Natural killer cell (primary cell): ENCODE measurements around the gene CAGE1. TPM values are rescaled to one million over a fixed set of nuclear protein-coding genes. Genes with fewer than 3 reads are reported as not detected.

ENCODE experiments used
- ATAC-seq, 3 donors: fragments of 150-1000 bp in 2 of 3; fragments of 200-7000 bp in 1 of 3; cut with Tn5 transposase; 1 replicate in 1 of 3; 2 replicates in 2 of 3; pipeline ENCODE4 v1.10.0; 2021; ENCODE audit warnings: mild to moderate bottlenecking in 2 of 3, moderate library complexity in 2 of 3
- DNase-seq, 2 donors: peaks; one replicate each; pipeline versions ENCODE4 v3.0.0 to v3.0.0-alpha.2; 2013 to 2021; ENCODE audit warnings: mixed read lengths in 1 of 2
- H3K27ac ChIP-seq: one replicate; pipeline ENCODE4 v1.5.1; 2013; ENCODE audit warnings: mild to moderate bottlenecking, low read length
- H3K27me3 ChIP-seq: one replicate; pipeline ENCODE4 v1.6.1; 2013; ENCODE audit warnings: low read length; ENCODE audit not compliant: control insufficient read depth, insufficient read depth
- H3K36me3 ChIP-seq: one replicate; pipeline ENCODE4 v1.6.1; 2013; ENCODE audit warnings: low read length; ENCODE audit not compliant: control insufficient read depth, insufficient read depth
- H3K4me1 ChIP-seq: one replicate; pipeline ENCODE4 v1.6.1; 2013; ENCODE audit warnings: low read length; ENCODE audit not compliant: control insufficient read depth, insufficient read depth
- H3K4me3 ChIP-seq: one replicate; pipeline ENCODE4 v1.5.1; 2013; ENCODE audit warnings: low read length
- H3K9me3 ChIP-seq: one replicate; pipeline ENCODE4 v1.6.1; 2013; ENCODE audit warnings: low read length; ENCODE audit not compliant: control insufficient read depth, insufficient read depth
- H3K27ac Mint-ChIP-seq, 2 donors: one replicate each; pipeline ENCODE4 v1.8.0; 2022; ENCODE audit warnings: mild to moderate bottlenecking in 2 of 2, mixed read lengths in 2 of 2, moderate library complexity in 1 of 2
- H3K27me3 Mint-ChIP-seq, 2 donors: one replicate each; pipeline ENCODE4 v1.8.0; 2022; ENCODE audit warnings: low read depth in 2 of 2, mixed read lengths in 2 of 2
- H3K36me3 Mint-ChIP-seq: one replicate; pipeline ENCODE4 v1.8.0; 2022; ENCODE audit warnings: mixed read lengths
- H3K4me1 Mint-ChIP-seq, 2 donors: one replicate each; pipeline ENCODE4 v1.8.0; 2022; ENCODE audit warnings: mixed read lengths in 2 of 2
- H3K4me3 Mint-ChIP-seq: one replicate; pipeline ENCODE4 v1.8.0; 2022; ENCODE audit warnings: mild to moderate bottlenecking, moderate library complexity, mixed read lengths
- H3K9me3 Mint-ChIP-seq, 2 donors: one replicate each; pipeline ENCODE4 v1.8.0; 2022; ENCODE audit warnings: mixed read lengths in 2 of 2
- WGBS: methylation state at CpG from one replicate; pipeline ENCODE4 v1.1.7; 2013; ENCODE audit warnings: missing lambda C conversion rate; ENCODE audit not compliant: insufficient coverage; 5-methylcytosine and 5-hydroxymethylcytosine counted together
- intact Hi-C: fragments of 100-400 bp; cut with micrococcal nuclease; formaldehyde crosslinking; loops from one replicate; pipeline ENCODE4 v1.14.2; 2022
- total RNA-seq, 4 donors: library from RNA; stranded (reverse); fragments of 120-200 nt in 1 of 4; gene quantifications; one replicate each; pipeline versions ENCODE4 v1.2.3 to v1.2.4, GENCODE V29; 2013 to 2022
- TF ChIP-seq, protein P1 (sequence below): fragments of 200-600 bp; IDR thresholded peaks from one replicate; pipeline ENCODE4 v1.8.0; 2022; ENCODE audit warnings: antibody characterized with exemption

CAGE1 gene
- total RNA-seq, 3 donors from 2014 or later (not counting 1 experiment from before 2014, with no cell fraction given), result 0.70 to 1.3 (median 1.1) TPM

DNA sequence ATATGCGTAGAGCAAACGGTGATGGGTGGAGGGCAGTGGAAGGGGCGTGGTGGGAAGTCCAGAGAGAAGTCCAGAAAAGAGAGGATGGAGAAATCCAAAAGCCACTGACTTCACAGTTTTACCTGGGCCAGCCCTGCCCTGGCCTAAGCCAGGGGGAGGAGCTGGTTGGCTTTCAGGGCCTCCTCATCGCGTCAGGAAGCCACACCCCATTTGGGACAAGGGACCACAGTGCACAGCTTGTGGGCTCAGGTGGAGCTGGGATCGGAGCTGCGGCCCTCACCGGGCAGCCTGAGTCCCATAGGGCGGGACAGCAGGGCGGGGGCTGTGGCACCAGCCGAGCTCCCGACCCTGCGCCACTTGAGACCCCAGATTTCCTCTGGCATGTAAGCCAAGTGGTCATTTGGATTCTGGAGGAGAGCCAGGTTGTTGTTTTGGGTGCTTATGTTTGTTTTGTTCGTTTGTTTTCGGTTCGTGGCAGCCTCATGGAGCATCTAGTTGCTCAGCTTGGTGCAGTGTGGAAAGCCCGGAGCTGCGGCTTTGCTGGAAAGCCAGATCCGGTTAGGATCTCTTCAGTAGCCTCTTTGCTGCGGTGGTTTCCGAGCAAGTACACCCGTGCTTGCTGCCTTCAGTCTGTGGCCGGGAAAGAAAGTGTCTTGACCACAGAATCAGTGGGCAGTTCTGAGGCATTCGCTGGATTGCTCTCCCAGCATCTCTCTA is 42.3 kb upstream of the CAGE1 start:
- H3K27me3 Mint-ChIP-seq, result peaks cover 0 to 24% of the 10 kb centered on the region in 2 donors
- ATAC-seq (no peak), DNase-seq (no peak)
- Histone ChIP-seq H3K36me3 (no peaks in the 10 kb centered on the region), H3K4me3 (no peak overlapping the region), H3K27me3 (no peaks in the 10 kb centered on the region), H3K27ac (no peak overlapping the region), H3K4me1 (no peaks in the 10 kb centered on the region), H3K9me3 (no peaks in the 10 kb centered on the region)
- no peaks in the 10 kb centered on the region for H3K36me3 Mint-ChIP-seq
- intact Hi-C loops, result no loop called here
- TF ChIP-seq, protein P1, sequence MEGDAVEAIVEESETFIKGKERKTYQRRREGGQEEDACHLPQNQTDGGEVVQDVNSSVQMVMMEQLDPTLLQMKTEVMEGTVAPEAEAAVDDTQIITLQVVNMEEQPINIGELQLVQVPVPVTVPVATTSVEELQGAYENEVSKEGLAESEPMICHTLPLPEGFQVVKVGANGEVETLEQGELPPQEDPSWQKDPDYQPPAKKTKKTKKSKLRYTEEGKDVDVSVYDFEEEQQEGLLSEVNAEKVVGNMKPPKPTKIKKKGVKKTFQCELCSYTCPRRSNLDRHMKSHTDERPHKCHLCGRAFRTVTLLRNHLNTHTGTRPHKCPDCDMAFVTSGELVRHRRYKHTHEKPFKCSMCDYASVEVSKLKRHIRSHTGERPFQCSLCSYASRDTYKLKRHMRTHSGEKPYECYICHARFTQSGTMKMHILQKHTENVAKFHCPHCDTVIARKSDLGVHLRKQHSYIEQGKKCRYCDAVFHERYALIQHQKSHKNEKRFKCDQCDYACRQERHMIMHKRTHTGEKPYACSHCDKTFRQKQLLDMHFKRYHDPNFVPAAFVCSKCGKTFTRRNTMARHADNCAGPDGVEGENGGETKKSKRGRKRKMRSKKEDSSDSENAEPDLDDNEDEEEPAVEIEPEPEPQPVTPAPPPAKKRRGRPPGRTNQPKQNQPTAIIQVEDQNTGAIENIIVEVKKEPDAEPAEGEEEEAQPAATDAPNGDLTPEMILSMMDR, result no peak
- H3K9me3 Mint-ChIP-seq, result no peaks in the 10 kb centered on the region
- H3K27ac Mint-ChIP-seq, result no peak overlapping the region
- WGBS, result 80% methylated on average over 24 of the region's 24 CpGs
- no peak overlapping the region for H3K4me3 Mint-ChIP-seq
- no peaks in the 10 kb centered on the region for H3K4me1 Mint-ChIP-seq

DNA sequence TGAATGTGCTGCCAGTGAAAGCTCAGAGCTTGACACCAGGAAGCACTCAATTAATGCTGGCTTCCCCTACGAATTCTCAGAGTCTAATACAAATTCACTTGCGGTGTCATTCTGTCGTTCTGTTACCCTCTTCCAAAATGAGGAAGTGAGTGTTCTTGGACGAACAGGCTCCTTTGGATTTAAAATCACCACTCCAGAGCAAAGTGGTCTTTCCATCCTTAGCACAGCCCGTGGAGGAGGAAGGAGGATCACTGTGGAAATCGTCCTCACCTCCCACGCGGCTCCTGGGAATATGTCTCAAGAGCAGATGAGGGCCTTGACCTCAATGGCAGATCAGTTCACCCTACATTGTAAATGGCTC is 41.8 kb upstream of the CAGE1 start:
- no peak overlapping the region for H3K4me3 Mint-ChIP-seq
- H3K27me3 ChIP-seq, result no peaks in the 10 kb centered on the region
- ATAC-seq (no peak), DNase-seq (no peak)
- peaks cover 0 to 24% of the 10 kb centered on the region in 2 donors for H3K27me3 Mint-ChIP-seq
- no peak overlapping the region for H3K27ac ChIP-seq
- no peaks in the 10 kb centered on the region for H3K4me1 Mint-ChIP-seq
- H3K27ac Mint-ChIP-seq, result no peak overlapping the region
- no peaks in the 10 kb centered on the region for H3K4me1 ChIP-seq
- H3K9me3 ChIP-seq, result no peaks in the 10 kb centered on the region
- no peak overlapping the region for H3K4me3 ChIP-seq
- no peaks in the 10 kb centered on the region for H3K36me3 ChIP-seq
- H3K36me3 Mint-ChIP-seq, result no peaks in the 10 kb centered on the region
- WGBS, result 33% methylated on average over 7 of the region's 8 CpGs
- intact Hi-C loops, result no loop called here
- no peaks in the 10 kb centered on the region for H3K9me3 Mint-ChIP-seq
- TF ChIP-seq, protein P1, result no peak

DNA sequence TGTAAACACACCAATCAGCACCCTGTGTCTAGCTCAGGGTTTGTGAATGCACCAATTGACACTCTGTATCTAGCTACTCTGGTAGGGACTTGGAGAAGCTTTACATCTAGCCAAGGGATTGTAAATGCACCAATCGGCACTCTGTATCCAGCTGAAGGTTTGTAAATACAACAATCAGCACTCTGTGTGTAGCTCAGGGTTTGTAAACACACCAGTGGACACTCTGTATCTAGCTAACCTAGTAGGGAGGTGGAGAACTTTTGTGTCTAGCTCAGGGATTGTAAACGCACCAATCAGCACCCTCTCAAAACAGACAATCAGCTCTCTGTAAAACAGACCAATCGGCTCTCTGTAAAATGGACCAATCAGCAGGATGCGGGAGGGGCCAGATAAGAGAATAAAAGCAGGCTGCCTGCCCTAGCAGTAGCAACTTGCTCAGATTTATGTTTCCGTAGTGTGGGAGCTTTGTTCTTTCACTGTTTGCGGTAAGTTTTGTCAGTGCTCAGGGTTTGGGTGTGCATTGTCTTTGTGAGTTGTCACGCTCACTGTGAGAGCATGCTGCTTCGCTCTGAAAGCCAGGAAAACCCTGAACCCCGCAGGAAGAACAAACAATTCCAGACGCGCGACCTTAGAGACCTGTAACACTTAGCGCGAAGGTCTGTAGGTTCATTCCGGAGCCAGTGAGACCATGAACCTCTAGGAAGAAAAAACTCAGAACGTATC is 37.1 kb upstream of the CAGE1 start:
- Histone ChIP-seq H3K27ac (no peak overlapping the region), H3K9me3 (no peaks in the 10 kb centered on the region), H3K4me1 (no peaks in the 10 kb centered on the region), H3K36me3 (no peaks in the 10 kb centered on the region), H3K4me3 (no peak overlapping the region), H3K27me3 (no peaks in the 10 kb centered on the region)
- TF ChIP-seq, protein P1, result no peak
- Mint-ChIP-seq H3K27ac (no peak overlapping the region), H3K27me3 (peaks cover 0 to 12% of the 10 kb centered on the region in 2 donors), H3K9me3 (no peaks in the 10 kb centered on the region), H3K4me3 (no peak overlapping the region), H3K4me1 (no peaks in the 10 kb centered on the region), H3K36me3 (no peaks in the 10 kb centered on the region)
- DNase-seq, result no peak
- 87% methylated on average over 16 of the region's 16 CpGs for WGBS
- ATAC-seq, result no peak
- intact Hi-C loops, result no loop called here
